Bronchial epithelial cell (primary cell): Measurements from ENCODE around the gene ZNF700. TPM values are rescaled to one million over a fixed set of nuclear protein-coding genes. Genes with fewer than 3 reads are reported as not detected.

ENCODE experiments used
- DNase-seq: peaks from one replicate; pipeline ENCODE4 v3.0.0-alpha.2; 2010; ENCODE audit warnings: low read depth
- FAIRE-seq: peaks from 2 replicates; lab custom pipeline; 2011; peaks lifted over from hg19 to GRCh38; lab: Jason Lieb, UNC
- H3K27me3 ChIP-seq: 2 replicates; pipeline ENCODE4 v1.5.1; 2011; ENCODE audit warnings: low read length; ENCODE audit not compliant: control insufficient read depth, insufficient read depth
- H3K36me3 ChIP-seq: 2 replicates; pipeline ENCODE4 v1.5.1; 2011; ENCODE audit warnings: low read length; ENCODE audit not compliant: control insufficient read depth, insufficient read depth
- H3K4me3 ChIP-seq: 2 replicates; pipeline ENCODE4 v1.5.1; 2011; ENCODE audit warnings: mild to moderate bottlenecking, low read depth, low read length, control low read depth
- total RNA-seq: library from RNA; depleted of rRNA; stranded (reverse); fragments of >200 nt; gene quantifications from 2 replicates; pipeline ENCODE4 v1.2.1, GENCODE V29; 2014
- TF ChIP-seq, protein P1 (sequence below): IDR thresholded peaks from 2 replicates; pipeline ENCODE4 v1.5.1; 2011; ENCODE audit warnings: mild to moderate bottlenecking, moderate library complexity, low read length, control low read depth, inconsistent platforms; ENCODE audit not compliant: insufficient read depth, severe bottlenecking

Gene ZNF700
- total RNA-seq, 1 donor from 2014 or later = 9.5 TPM

DNA sequence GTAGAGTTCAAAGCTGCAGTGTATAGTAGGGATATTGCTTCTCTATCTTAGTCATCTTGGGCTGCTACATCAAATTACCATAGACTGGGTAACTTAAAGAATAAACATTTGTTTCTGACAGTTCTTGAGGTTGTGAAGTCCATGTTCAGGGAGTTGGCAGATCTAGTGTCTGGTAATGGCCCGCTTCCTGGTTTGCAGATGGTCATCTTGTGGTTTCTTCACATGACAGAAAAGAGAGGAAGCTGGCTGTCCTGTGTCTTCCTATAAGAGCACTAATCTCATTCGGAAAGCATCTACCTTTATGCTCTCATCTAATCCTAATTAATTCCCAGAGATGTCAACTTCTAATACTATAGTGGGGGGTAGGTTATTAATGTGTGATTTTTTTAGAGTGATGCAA is 46.1 kb downstream of the ZNF700 start:
- FAIRE-seq (no peak), DNase-seq (no peak)
- H3K36me3 ChIP-seq = no peaks in the 10 kb centered on the region
- TF ChIP-seq, protein P1, sequence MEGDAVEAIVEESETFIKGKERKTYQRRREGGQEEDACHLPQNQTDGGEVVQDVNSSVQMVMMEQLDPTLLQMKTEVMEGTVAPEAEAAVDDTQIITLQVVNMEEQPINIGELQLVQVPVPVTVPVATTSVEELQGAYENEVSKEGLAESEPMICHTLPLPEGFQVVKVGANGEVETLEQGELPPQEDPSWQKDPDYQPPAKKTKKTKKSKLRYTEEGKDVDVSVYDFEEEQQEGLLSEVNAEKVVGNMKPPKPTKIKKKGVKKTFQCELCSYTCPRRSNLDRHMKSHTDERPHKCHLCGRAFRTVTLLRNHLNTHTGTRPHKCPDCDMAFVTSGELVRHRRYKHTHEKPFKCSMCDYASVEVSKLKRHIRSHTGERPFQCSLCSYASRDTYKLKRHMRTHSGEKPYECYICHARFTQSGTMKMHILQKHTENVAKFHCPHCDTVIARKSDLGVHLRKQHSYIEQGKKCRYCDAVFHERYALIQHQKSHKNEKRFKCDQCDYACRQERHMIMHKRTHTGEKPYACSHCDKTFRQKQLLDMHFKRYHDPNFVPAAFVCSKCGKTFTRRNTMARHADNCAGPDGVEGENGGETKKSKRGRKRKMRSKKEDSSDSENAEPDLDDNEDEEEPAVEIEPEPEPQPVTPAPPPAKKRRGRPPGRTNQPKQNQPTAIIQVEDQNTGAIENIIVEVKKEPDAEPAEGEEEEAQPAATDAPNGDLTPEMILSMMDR = no peak
- H3K27me3 ChIP-seq = no peaks in the 10 kb centered on the region
- H3K4me3 ChIP-seq = no peak overlapping the region

DNA sequence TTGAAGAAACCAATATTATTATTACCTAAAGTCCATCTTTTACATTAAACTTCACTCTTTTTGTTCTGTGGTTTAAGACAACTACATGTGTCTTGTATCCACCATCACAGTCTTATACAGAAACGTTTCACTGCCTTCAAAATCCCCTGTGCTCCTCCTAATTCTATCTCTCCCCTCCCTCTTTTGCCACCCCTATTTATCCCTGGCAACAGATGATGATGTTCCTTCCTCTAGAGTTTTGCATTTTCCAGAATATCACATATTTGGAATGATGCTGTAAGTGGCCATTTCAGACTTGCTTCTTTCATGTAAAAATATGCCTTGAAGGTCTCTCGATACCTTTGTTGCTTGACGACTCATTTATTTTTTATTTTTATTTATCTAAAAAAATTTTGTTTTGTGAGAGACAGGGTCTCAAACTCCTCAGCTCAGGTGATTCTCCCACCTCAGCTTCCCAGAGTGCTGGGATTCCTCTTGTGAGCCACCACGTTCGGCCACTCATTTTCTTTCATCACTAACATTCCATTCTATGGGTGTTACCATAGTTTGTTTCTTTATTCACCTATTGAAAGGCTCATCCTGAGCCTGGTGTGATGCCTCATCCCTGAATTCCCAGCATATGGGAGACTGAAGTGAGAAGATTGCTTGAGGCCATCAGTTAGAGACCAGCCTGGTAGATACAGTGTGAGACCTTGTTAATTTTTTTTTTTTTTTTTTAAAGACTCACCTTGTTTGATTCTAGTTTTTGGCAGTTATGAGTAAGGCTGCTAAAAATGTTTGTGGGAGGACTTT is 48.3 kb downstream of the ZNF700 start:
- DNase-seq (peak; percentile 26), FAIRE-seq (no peak)
- no peak overlapping the region for H3K4me3 ChIP-seq
- H3K27me3 ChIP-seq = no peaks in the 10 kb centered on the region
- TF ChIP-seq, protein P1 = no peak
- H3K36me3 ChIP-seq = no peaks in the 10 kb centered on the region

DNA sequence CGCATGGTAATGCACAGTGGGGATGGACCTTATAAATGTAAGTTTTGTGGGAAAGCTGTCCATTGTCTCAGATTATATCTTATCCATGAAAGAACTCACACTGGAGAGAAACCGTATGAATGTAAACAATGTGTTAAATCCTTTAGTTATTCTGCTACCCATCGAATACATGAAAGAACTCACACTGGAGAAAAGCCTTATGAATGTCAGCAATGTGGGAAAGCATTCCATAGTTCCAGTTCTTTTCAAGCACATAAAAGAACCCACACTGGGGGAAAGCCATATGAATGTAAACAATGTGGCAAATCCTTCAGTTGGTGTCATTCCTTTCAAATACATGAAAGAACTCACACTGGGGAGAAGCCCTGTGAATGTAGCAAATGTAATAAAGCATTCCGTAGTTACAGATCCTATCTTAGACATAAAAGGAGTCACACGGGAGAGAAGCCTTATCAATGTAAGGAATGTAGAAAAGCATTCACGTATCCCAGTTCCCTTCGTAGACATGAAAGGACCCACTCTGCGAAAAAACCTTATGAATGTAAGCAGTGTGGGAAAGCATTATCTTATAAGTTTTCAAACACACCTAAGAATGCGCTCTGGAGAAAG is 53.7 kb downstream of the ZNF700 start:
- H3K4me3 ChIP-seq = no peak overlapping the region
- TF ChIP-seq, protein P1 = no peak
- H3K27me3 ChIP-seq = no peaks in the 10 kb centered on the region
- DNase-seq (no peak), FAIRE-seq (no peak)
- no peaks in the 10 kb centered on the region for H3K36me3 ChIP-seq

DNA sequence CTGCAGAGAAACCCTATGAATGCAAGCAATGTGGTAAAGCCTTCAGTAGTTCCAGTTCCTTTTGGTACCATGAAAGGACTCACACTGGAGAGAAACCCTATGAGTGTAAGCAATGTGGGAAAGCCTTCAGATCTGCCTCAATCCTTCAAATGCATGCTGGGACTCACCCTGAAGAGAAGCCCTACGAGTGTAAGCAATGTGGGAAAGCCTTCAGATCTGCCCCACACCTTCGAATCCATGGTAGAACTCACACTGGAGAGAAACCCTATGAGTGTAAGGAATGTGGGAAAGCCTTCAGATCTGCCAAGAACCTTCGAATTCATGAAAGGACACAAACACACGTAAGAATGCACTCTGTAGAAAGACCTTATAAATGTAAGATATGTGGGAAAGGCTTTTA is 54.6 kb downstream of the ZNF700 start:
- TF ChIP-seq, protein P1 = no peak

DNA sequence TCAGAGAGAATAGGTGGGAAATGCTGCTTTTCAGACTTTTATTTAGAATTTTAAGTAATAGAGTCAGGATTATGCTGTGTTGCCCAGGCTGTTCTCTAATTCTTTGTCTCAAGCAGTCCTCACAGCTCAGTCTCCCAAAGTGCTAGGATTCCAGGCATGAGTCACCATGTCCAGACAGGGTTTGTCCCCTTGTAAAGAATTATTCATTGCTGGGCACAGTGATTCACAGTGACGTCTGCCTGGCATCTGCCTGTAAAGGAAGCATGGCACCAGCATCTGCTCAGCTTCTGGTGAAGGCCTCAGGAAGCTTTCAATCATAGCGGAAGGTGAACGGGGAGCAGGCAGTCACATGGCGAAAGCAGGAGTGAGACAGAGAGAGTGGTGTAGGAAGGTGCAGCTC is 57.6 kb downstream of the ZNF700 start:
- H3K36me3 ChIP-seq = no peaks in the 10 kb centered on the region
- H3K4me3 ChIP-seq = no peak overlapping the region
- DNase-seq = peak; percentile 86
- TF ChIP-seq, protein P1 = no peak
- no peaks in the 10 kb centered on the region for H3K27me3 ChIP-seq
- FAIRE-seq = peak; percentile 23

More for the DNA sequence above, 54.6 kb downstream of the ZNF700 start:
- Histone ChIP-seq H3K36me3 (no peaks in the 10 kb centered on the region), H3K27me3 (no peaks in the 10 kb centered on the region), H3K4me3 (no peak overlapping the region)
- DNase-seq = no peak
- no peak for FAIRE-seq
